Mesenchymal stem cell (in vitro differentiated cells and primary cell): ENCODE measurements around the gene DDX31.

Experiments
- DNase-seq: peaks from one replicate; pipeline ENCODE4 v3.0.0-alpha.2; 2013
- H2AFZ ChIP-seq: one replicate; pipeline ENCODE4 v1.6.1; 2013; ENCODE audit warnings: low read depth, mild to moderate bottlenecking, control low read depth, inconsistent platforms, low read length, moderate library complexity
- H2AK5ac ChIP-seq: 2 replicates; pipeline ENCODE4 v1.6.1; 2013; ENCODE audit warnings: low read length, moderate library complexity, mild to moderate bottlenecking, inconsistent platforms; ENCODE audit not compliant: severe bottlenecking
- H2BK120ac ChIP-seq: one replicate; pipeline ENCODE4 v1.6.1; 2013; ENCODE audit warnings: low read depth, mild to moderate bottlenecking, inconsistent platforms, low read length, moderate library complexity
- H2BK12ac ChIP-seq, 2 experiments: one replicate each; pipeline ENCODE4 v1.6.1; 2013; ENCODE audit warnings: inconsistent platforms in 2 of 2, low read length in 2 of 2, mild to moderate bottlenecking in 2 of 2, moderate library complexity in 2 of 2, control low read depth in 1 of 2
- H2BK15ac ChIP-seq: one replicate; pipeline ENCODE4 v1.6.1; 2013; ENCODE audit warnings: mild to moderate bottlenecking, low read depth, inconsistent platforms; ENCODE audit not compliant: poor library complexity, severe bottlenecking
- H2BK5ac ChIP-seq: 2 replicates; pipeline ENCODE4 v1.6.1; 2013; ENCODE audit warnings: low read depth, mild to moderate bottlenecking, low read length, control low read depth, inconsistent platforms; ENCODE audit not compliant: poor library complexity, severe bottlenecking
- H3K14ac ChIP-seq, 2 experiments: one replicate each; pipeline ENCODE4 v1.6.1; 2013; ENCODE audit warnings: inconsistent platforms in 2 of 2, low read length in 2 of 2, control low read depth in 1 of 2, mild to moderate bottlenecking in 1 of 2, moderate library complexity in 1 of 2
- H3K18ac ChIP-seq, 2 experiments: one replicate each; pipeline ENCODE4 v1.6.1; 2013; ENCODE audit warnings: inconsistent platforms in 2 of 2, low read length in 2 of 2, control low read depth in 1 of 2, low read depth in 1 of 2, mild to moderate bottlenecking in 1 of 2
- H3K23ac ChIP-seq, 2 experiments: one replicate each; pipeline ENCODE4 v1.6.1; 2013; ENCODE audit warnings: inconsistent platforms in 2 of 2, low read length in 2 of 2, mild to moderate bottlenecking in 2 of 2, moderate library complexity in 2 of 2, control low read depth in 1 of 2
- H3K27ac ChIP-seq: 2 replicates; pipeline ENCODE4 v1.5.1; 2013; ENCODE audit warnings: mild to moderate bottlenecking, moderate library complexity, low read length, control low read depth, inconsistent platforms; ENCODE audit not compliant: poor library complexity, severe bottlenecking
- H3K27me3 ChIP-seq, 2 experiments: 2 replicates each; pipeline versions ENCODE4 v1.6.1 to v1.7.0; 2013; ENCODE audit warnings: low read length in 2 of 2, mild to moderate bottlenecking in 2 of 2, moderate library complexity in 2 of 2, control low read depth in 1 of 2, inconsistent platforms in 1 of 2; ENCODE audit not compliant: control insufficient read depth in 1 of 2, insufficient read depth in 1 of 2
- H3K36me3 ChIP-seq, 2 experiments: 2 replicates each; pipeline versions ENCODE4 v1.6.1 to v1.7.0; 2013; ENCODE audit warnings: low read length in 2 of 2, control low read depth in 1 of 2, inconsistent platforms in 1 of 2, low read depth in 1 of 2, mild to moderate bottlenecking in 1 of 2; ENCODE audit not compliant: insufficient read depth in 2 of 2, control insufficient read depth in 1 of 2
- H3K4ac ChIP-seq, 2 experiments: one replicate each; pipeline ENCODE4 v1.6.1; 2013; ENCODE audit warnings: inconsistent platforms in 2 of 2, low read length in 2 of 2, mild to moderate bottlenecking in 2 of 2, moderate library complexity in 2 of 2, control low read depth in 1 of 2, low read depth in 1 of 2
- H3K4me1 ChIP-seq: 2 replicates; pipeline ENCODE4 v1.6.1; 2013; ENCODE audit warnings: low read depth, low read length, control low read depth; ENCODE audit not compliant: control insufficient read depth, insufficient read depth
- H3K4me2 ChIP-seq: 2 replicates; pipeline ENCODE4 v1.6.1; 2013; ENCODE audit warnings: low read length, mild to moderate bottlenecking, inconsistent platforms; ENCODE audit not compliant: poor library complexity, severe bottlenecking
- H3K4me3 ChIP-seq, 2 experiments: 2 replicates each; pipeline versions ENCODE4 v1.5.1 to v1.7.0; 2013; ENCODE audit warnings: low read length in 2 of 2, mild to moderate bottlenecking in 2 of 2, control low read depth in 1 of 2, low read depth in 1 of 2; ENCODE audit not compliant: insufficient read depth in 1 of 2
- H3K79me1 ChIP-seq: replicated peaks from 2 replicates; pipeline ENCODE4 v1.6.1; 2013; ENCODE audit warnings: mild to moderate bottlenecking, control low read depth, low read length, inconsistent platforms; ENCODE audit not compliant: poor library complexity, severe bottlenecking
- H3K9ac ChIP-seq: 2 replicates; pipeline ENCODE4 v1.7.0; 2013; ENCODE audit warnings: mild to moderate bottlenecking, low read length, moderate library complexity
- H3K9me3 ChIP-seq: 2 replicates; pipeline ENCODE4 v1.7.0; 2013; ENCODE audit warnings: mild to moderate bottlenecking, low read length; ENCODE audit not compliant: control insufficient read depth
- H4K8ac ChIP-seq: one replicate; pipeline ENCODE4 v1.6.1; 2013; ENCODE audit warnings: inconsistent platforms, mild to moderate bottlenecking, low read length, moderate library complexity
- H4K91ac ChIP-seq: one replicate; pipeline ENCODE4 v1.6.1; 2013; ENCODE audit warnings: mild to moderate bottlenecking, low read length, inconsistent platforms
- WGBS: methylation state at CpG from one replicate; pipeline ENCODE4 v1.1.7; 2013; ENCODE audit warnings: mixed read lengths; 5-methylcytosine and 5-hydroxymethylcytosine counted together

Gene DDX31

DNA sequence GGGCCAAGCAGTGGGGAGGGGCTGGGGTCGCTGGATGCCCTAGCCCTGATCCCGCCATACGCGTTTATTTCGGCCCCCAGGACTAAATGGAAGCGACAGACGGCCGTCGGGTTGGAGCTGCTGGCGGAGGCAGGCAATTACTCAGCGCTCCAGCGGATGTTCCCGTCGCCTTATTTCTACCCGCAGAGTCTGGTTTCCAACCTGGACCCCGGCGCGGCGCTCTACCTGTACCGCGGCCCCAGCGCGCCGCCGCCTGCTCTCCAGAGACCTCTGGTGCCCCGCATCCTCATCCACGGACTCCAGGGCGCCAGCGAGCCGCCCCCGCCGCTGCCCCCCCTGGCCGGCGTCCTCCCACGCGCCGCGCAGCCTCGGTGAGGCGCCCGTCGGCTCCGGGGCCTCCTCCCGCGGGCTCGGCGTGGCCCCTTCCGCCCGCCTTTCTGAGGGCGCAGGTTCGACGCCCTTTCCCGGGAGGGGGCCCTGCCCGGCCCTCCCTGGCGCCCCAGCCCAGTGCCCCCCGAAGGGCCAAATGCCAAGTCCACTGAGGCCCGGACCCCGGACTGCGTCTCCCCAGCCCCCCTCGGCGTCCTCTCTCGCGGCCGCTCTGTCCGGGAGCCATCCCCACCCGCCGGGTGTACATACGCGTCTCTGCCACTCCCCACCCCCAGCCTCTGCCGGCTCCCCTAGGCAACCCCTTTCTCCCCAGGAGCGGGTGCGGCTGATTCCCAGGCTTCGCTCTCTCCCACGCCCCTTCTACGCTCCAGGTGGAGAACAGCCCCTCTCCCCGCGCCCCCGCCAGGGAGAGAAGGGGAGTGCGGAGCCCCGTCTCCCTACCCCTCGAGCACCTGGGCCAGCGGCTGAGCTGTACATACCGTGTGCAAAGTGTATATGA, 80.4 kb downstream of the DDX31 start:
- Histone ChIP-seq H3K4me2 (no peak overlapping the region), H3K79me1 (peaks cover 2% of the 10 kb centered on the region), H3K27me3 (peaks cover 76 to 81% of the 10 kb centered on the region in 2 experiments), H2BK12ac (no peak overlapping the region), H3K4me3 (no peak overlapping the region), H4K8ac (no peak overlapping the region), H3K36me3 (peaks cover 7 to 14% of the 10 kb centered on the region in 2 experiments), H2AFZ (no peak overlapping the region), H2AK5ac (no peak overlapping the region), H3K9me3 (no peaks in the 10 kb centered on the region), H3K9ac (no peak overlapping the region), H2BK15ac (no peak overlapping the region), H3K14ac (no peak overlapping the region), H3K23ac (no peak overlapping the region), H3K18ac (no peak overlapping the region), H3K27ac (no peak overlapping the region), H2BK5ac (no peak overlapping the region), H2BK120ac (no peak overlapping the region), H4K91ac (no peak overlapping the region), H3K4ac (no peak overlapping the region), H3K4me1 (peaks cover 29% of the 10 kb centered on the region)
- no peak for DNase-seq
- WGBS = 6% methylated on average over 69 of the region's 83 CpGs

GRCh38 chr9:132588501-132589147, 81.2 kb downstream of the DDX31 start:
- WGBS = 8% methylated on average over 28 of the region's 28 CpGs
- H4K91ac ChIP-seq = no peak overlapping the region
- H3K23ac ChIP-seq = no peak overlapping the region
- H3K18ac ChIP-seq = no peak overlapping the region
- peaks cover 3 to 8% of the 10 kb centered on the region in 2 experiments for H3K36me3 ChIP-seq
- H3K27me3 ChIP-seq = peaks cover 84 to 87% of the 10 kb centered on the region in 2 experiments
- no peak overlapping the region for H4K8ac ChIP-seq
- no peak overlapping the region for H2AK5ac ChIP-seq
- H3K4ac ChIP-seq = no peak overlapping the region
- H3K4me1 ChIP-seq = peaks cover 29% of the 10 kb centered on the region
- DNase-seq = no peak
- H3K9me3 ChIP-seq = no peaks in the 10 kb centered on the region
- H2BK15ac ChIP-seq = no peak overlapping the region
- H3K9ac ChIP-seq = no peak overlapping the region
- H3K4me3 ChIP-seq = no peak overlapping the region
- H3K14ac ChIP-seq = no peak overlapping the region
- H3K27ac ChIP-seq = no peak overlapping the region
- H2BK5ac ChIP-seq = no peak overlapping the region
- H3K4me2 ChIP-seq = no peak overlapping the region
- no peak overlapping the region for H2BK120ac ChIP-seq
- H2BK12ac ChIP-seq = no peak overlapping the region
- peaks cover 1% of the 10 kb centered on the region for H3K79me1 ChIP-seq
- no peak overlapping the region for H2AFZ ChIP-seq

DNA sequence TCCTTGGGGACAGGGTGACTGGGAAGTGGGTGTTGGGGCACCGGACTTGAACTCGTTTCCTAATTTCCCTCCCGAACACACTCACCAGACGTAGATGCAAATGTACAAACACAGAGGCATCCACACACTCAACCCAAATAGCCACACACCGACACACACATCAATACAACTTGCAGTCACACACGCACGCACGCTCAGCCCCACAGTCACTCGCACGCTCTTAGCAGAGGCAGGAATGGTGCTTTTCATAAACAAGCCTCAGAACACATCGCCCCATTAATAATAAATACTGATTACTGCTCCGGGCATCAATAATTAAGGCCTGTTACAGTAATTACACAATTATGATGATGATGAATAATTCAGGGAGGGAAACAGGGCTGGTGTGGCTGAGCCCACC, 81.7 kb downstream of the DDX31 start:
- Histone ChIP-seq H3K23ac (no peak overlapping the region), H2BK120ac (no peak overlapping the region), H3K4me1 (peaks cover 29% of the 10 kb centered on the region), H4K8ac (no peak overlapping the region), H4K91ac (no peak overlapping the region), H3K9ac (no peak overlapping the region), H3K27ac (no peak overlapping the region), H2BK5ac (no peak overlapping the region), H2AK5ac (no peak overlapping the region), H3K4me2 (no peak overlapping the region), H3K18ac (no peak overlapping the region), H3K14ac (no peak overlapping the region), H3K4ac (no peak overlapping the region), H3K36me3 (peaks cover 0 to 2% of the 10 kb centered on the region in 2 experiments), H3K27me3 (peaks cover 89 to 93% of the 10 kb centered on the region in 2 experiments), H2AFZ (no peak overlapping the region), H3K79me1 (peaks cover 1% of the 10 kb centered on the region), H2BK12ac (no peak overlapping the region), H2BK15ac (no peak overlapping the region), H3K4me3 (no peak overlapping the region), H3K9me3 (no peaks in the 10 kb centered on the region)
- 39% methylated on average over 10 of the region's 12 CpGs for WGBS
- DNase-seq = no peak

- no peak overlapping the region for H4K91ac ChIP-seq
- peaks cover 94 to 97% of the 10 kb centered on the region in 2 experiments for H3K27me3 ChIP-seq
- H3K23ac ChIP-seq = no peak overlapping the region
- H3K4me3 ChIP-seq = no peak overlapping the region
- H3K36me3 ChIP-seq = no peaks in the 10 kb centered on the region
- H2BK12ac ChIP-seq = no peak overlapping the region
- H3K4me2 ChIP-seq = no peak overlapping the region
- no peak overlapping the region for H3K9ac ChIP-seq
- no peak overlapping the region for H2AK5ac ChIP-seq
- H3K27ac ChIP-seq = no peak overlapping the region
- no peak overlapping the region for H2BK120ac ChIP-seq
- WGBS = 43% methylated on average over 6 of the region's 6 CpGs
- H3K14ac ChIP-seq = no peak overlapping the region
- H3K79me1 ChIP-seq = peaks cover 1% of the 10 kb centered on the region
- no peaks in the 10 kb centered on the region for H3K9me3 ChIP-seq
- peaks cover 29% of the 10 kb centered on the region for H3K4me1 ChIP-seq
- no peak overlapping the region for H2BK5ac ChIP-seq
- H4K8ac ChIP-seq = no peak overlapping the region
- no peak overlapping the region for H3K4ac ChIP-seq
- no peak overlapping the region for H3K18ac ChIP-seq
- no peak for DNase-seq
- no peak overlapping the region for H2BK15ac ChIP-seq
- H2AFZ ChIP-seq = no peak overlapping the region
Observed at GRCh38 chr9:132587592-132587955, 82.2 kb downstream of the DDX31 start.
